ENCODE measurements around the gene C2. TPM values are rescaled to one million over a fixed set of nuclear protein-coding genes. Genes with fewer than 3 reads are reported as not detected.
A peak's percentile ranks its signal among the peaks of the same experiment; 100 is the strongest.

The C2 gene
- polyA plus RNA-seq, 1 of the 3 experiments (the other 2 are of a cell fraction) = 0.43 TPM

- no peaks in the 10 kb centered on the region for H3K27me3 ChIP-seq (ENCODE audit: insufficient read depth)
- peaks cover 8 to 9% of the 10 kb centered on the region in 2 experiments for H3K36me3 ChIP-seq (replicated peaks in 1 of 2; ENCODE audit: control insufficient read depth in 1 of 2, insufficient read depth in 2 of 2, low read length in 1 of 2)
- H3F3A ChIP-seq (replicated peaks; ENCODE audit: insufficient read depth) = peaks cover 13% of the 10 kb centered on the region
- CTCF ChIA-PET = interaction anchor here (1.2 to 1.8 kb wide), 2 partner anchors 52 to 1222 kb away, joined by 3 to 6 read pairs; no protein-coding TSS in a partner anchor
- no peak overlapping the region for H3K9ac ChIP-seq
- no peak for DNase-seq
- H3K4me3 ChIP-seq (ENCODE audit: low read depth in 2 of 2, low read length in 1 of 2) = no peak overlapping the region
- POLR2A ChIA-PET = no interaction called here
- peaks cover 20% of the 10 kb centered on the region; the same call in 1 of the 2 replicates for H3K79me2 ChIP-seq (ENCODE audit: insufficient read depth)
- 90% methylated on average over 26 of the region's 49 CpGs for WGBS (ENCODE audit: low lambda C conversion rate)
- peak overlapping the region; percentile 91; the same call in 1 of the 2 replicates for H3K4me2 ChIP-seq
- peaks cover 5 to 40% of the 10 kb centered on the region in 2 experiments for H3K4me1 ChIP-seq (ENCODE audit: control insufficient read depth in 1 of 2, insufficient read depth in 2 of 2, low read depth in 1 of 2, low read length in 1 of 2)
- H2AFZ ChIP-seq (ENCODE audit: low read depth) = no peak overlapping the region
- TF ChIP-seq PBX3 (IDR thresholded peaks at IDR 0.05) (no peak), ELF1 (IDR thresholded peaks at IDR 0.05) (no peak), ZBTB33 (IDR thresholded peaks at IDR 0.05; ENCODE audit: borderline replicate concordance, low read depth) (no peak)
- no peaks in the 10 kb centered on the region for H4K20me1 ChIP-seq (ENCODE audit: insufficient read depth)
- no peaks in the 10 kb centered on the region for H3K9me3 ChIP-seq
- no peaks in the 10 kb centered on the region for H3K9me2 ChIP-seq
- H3K27ac ChIP-seq (ENCODE audit: low read depth in 2 of 2, low read length in 1 of 2) = no peak overlapping the region; a peak in 1 of 4 replicates
Measured at GRCh38 chr6:31899882-31900722, 27.4 kb upstream of the C2 start.

DNA sequence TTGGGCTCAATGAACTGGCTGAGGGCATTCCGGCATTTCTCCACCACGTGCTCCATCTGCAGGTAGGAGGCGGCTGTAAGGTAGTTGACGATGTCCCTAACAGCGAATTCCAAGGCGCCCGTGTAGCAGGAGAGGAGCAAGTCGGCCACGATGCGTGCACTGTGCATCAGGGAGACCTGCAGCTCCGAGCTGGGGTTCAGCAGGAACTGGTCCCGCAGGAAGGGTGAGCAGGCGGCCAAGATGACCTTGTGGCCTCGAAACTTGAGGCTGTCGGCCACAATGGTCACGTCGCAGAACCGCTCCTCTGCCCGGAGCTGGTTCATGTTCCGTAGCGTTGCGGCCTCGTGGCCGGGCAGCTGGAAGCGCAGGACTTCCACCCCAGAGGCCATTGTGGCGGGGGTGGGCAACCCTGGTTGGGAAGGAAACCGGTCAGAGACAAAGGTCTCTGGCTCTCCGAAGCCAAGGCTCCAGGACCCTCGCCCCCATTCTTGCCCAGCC lies 26.6 kb upstream of the C2 start:
- Histone ChIP-seq H3K36me3 (replicated peaks in 1 of 2; ENCODE audit: control insufficient read depth in 1 of 2, insufficient read depth in 2 of 2, low read length in 1 of 2) (peaks cover under 1% of the 10 kb centered on the region in 2 experiments), H3K9me2 (no peaks in the 10 kb centered on the region), H3F3A (replicated peaks; ENCODE audit: insufficient read depth) (peaks cover 13% of the 10 kb centered on the region), H3K4me2 (peak overlapping the region; percentile 77), H3K79me2 (ENCODE audit: insufficient read depth) (peaks cover 20% of the 10 kb centered on the region; the same call in 1 of the 2 replicates), H2AFZ (ENCODE audit: low read depth) (no peak overlapping the region), H3K9ac (peak overlapping the region; percentile 62; the same call in 1 of the 2 replicates), H3K4me3 (ENCODE audit: low read depth in 2 of 2, low read length in 1 of 2) (peak overlapping the region; percentile 60 to 67), H4K20me1 (ENCODE audit: insufficient read depth) (no peaks in the 10 kb centered on the region), H3K9me3 (no peaks in the 10 kb centered on the region), H3K27me3 (ENCODE audit: insufficient read depth) (no peaks in the 10 kb centered on the region), H3K27ac (ENCODE audit: low read depth in 2 of 2, low read length in 1 of 2) (peak overlapping the region; percentile 17 to 92; a peak in 3 of 4 replicates), H3K4me1 (ENCODE audit: control insufficient read depth in 1 of 2, insufficient read depth in 2 of 2, low read depth in 1 of 2, low read length in 1 of 2) (peaks cover 5 to 40% of the 10 kb centered on the region in 2 experiments)
- ChIA-PET CTCF (interaction anchor here (0.8 to 1.8 kb wide), 3 partner anchors 12 to 1223 kb away, joined by 3 to 6 read pairs (median 3); no protein-coding TSS in a partner anchor), POLR2A (interaction anchor here (0.6 kb wide), 1 partner anchor 220 kb away, joined by 3 read pairs; the partner anchor contains the start of gene LY6G5C)
- no peak for TF ChIP-seq SIN3A (IDR thresholded peaks at IDR 0.05; ENCODE audit: borderline replicate concordance, low read depth, low read length)
- TF ChIP-seq ELF1 (IDR thresholded peaks at IDR 0.05) = no peak
- TF ChIP-seq TCF12 (IDR thresholded peaks at IDR 0.05) = no peak
- TF ChIP-seq, protein P1, sequence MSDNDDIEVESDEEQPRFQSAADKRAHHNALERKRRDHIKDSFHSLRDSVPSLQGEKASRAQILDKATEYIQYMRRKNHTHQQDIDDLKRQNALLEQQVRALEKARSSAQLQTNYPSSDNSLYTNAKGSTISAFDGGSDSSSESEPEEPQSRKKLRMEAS (IDR thresholded peaks at IDR 0.05; ENCODE audit: low read depth) = 0 out of 2 replicates have a peak, but pooled peaks have one; percentile 5
- 0 out of 2 replicates have a peak, but pooled peaks have one; percentile 6 for TF ChIP-seq MEF2A (IDR thresholded peaks at IDR 0.05; ENCODE audit: borderline replicate concordance, low read depth)
- TF ChIP-seq EZH2phosphoT487 (IDR thresholded peaks at IDR 0.05; ENCODE audit: borderline replicate concordance, low read depth) = no peak
- TF ChIP-seq NFIC (IDR thresholded peaks at IDR 0.05; ENCODE audit: borderline replicate concordance) = no peak
- WGBS (ENCODE audit: low lambda C conversion rate) = 71% methylated on average over 22 of the region's 29 CpGs
- no peak for DNase-seq

All from SK-N-SH (cell line).